Measurements from ENCODE around the gene CCL19.

Gene CCL19

GRCh38 chr9:34693560-34693959, 2.5 kb upstream of the CCL19 start:
- DNase-seq: no peak

GRCh38 chr9:34691936-34692315, 850 bp upstream of the CCL19 start:
- no peak for DNase-seq

GRCh38 chr9:34689512-34689911, 1.6 kb downstream of the CCL19 start:
- no peak for DNase-seq

- no peak for DNase-seq
Measured at GRCh38 chr9:34689116-34689470, 2.0 kb downstream of the CCL19 start.

GRCh38 chr9:34688329-34689115, 2.6 kb downstream of the CCL19 start:
- DNase-seq: no peak

- no peak for DNase-seq
Measured at GRCh38 chr9:34687276-34688030, 3.6 kb downstream of the CCL19 start.

GRCh38 chr9:34686732-34687131, 4.3 kb downstream of the CCL19 start:
- DNase-seq: no peak

GRCh38 chr9:34686231-34686630, 4.8 kb downstream of the CCL19 start:
- DNase-seq: no peak

- no peak for DNase-seq
Measured at GRCh38 chr9:34685591-34685990, 5.5 kb downstream of the CCL19 start.

- DNase-seq: no peak
Measured at GRCh38 chr9:34684816-34685215, 6.3 kb downstream of the CCL19 start.

GRCh38 chr9:34684145-34684544, 6.9 kb downstream of the CCL19 start:
- no peak for DNase-seq

GRCh38 chr9:34675869-34676268, 15.2 kb downstream of the CCL19 start:
- DNase-seq: no peak

- no peak for DNase-seq
Measured at GRCh38 chr9:34675048-34675714, 15.9 kb downstream of the CCL19 start.

GRCh38 chr9:34674440-34674839, 16.6 kb downstream of the CCL19 start:
- no peak for DNase-seq

GRCh38 chr9:34671307-34671706, 19.8 kb downstream of the CCL19 start:
- no peak for DNase-seq

GRCh38 chr9:34669809-34670562, 21.1 kb downstream of the CCL19 start:
- no peak for DNase-seq

GRCh38 chr9:34665381-34666250, 25.5 kb downstream of the CCL19 start:
- DNase-seq: peak; percentile 94

GRCh38 chr9:34665067-34665380, 26.1 kb downstream of the CCL19 start:
- no peak for DNase-seq

- peak; percentile 84 for DNase-seq
Measured at GRCh38 chr9:34664281-34665066, 26.6 kb downstream of the CCL19 start.

- no peak for DNase-seq
Measured at GRCh38 chr9:34663303-34663605, 27.8 kb downstream of the CCL19 start.

- no peak for DNase-seq
Measured at GRCh38 chr9:34662526-34663302, 28.4 kb downstream of the CCL19 start, which contains the start of gene CCL27. TSS of gene CCL27 (minus strand) at chr9:34662657. CDS start at chr9:34662633, 24 bp downstream.

Measured in midbrain (tissue), 1 donor.